Nephron (organoid): ENCODE data around the gene TNFRSF11A.

Source experiments
- H3K27ac Mint-ChIP-seq, 3 experiments: 2 replicates each; pipeline ENCODE4 v1.8.0; 2020; ENCODE audit warnings: mixed read lengths in 3 of 3, mild to moderate bottlenecking in 2 of 3, moderate library complexity in 1 of 3
- H3K27me3 Mint-ChIP-seq: 2 replicates; pipeline ENCODE4 v1.8.0; 2021; ENCODE audit warnings: low read depth, mild to moderate bottlenecking, moderate library complexity, mixed read lengths
- H3K36me3 Mint-ChIP-seq: 2 replicates; pipeline ENCODE4 v1.8.0; 2020; ENCODE audit warnings: low read depth, mixed read lengths
- H3K4me1 Mint-ChIP-seq: 2 replicates; pipeline ENCODE4 v1.8.0; 2020; ENCODE audit warnings: mixed read lengths
- H3K4me3 Mint-ChIP-seq, 3 experiments: 2 replicates each; pipeline ENCODE4 v1.8.0; 2020; ENCODE audit warnings: mild to moderate bottlenecking in 3 of 3, mixed read lengths in 3 of 3, moderate library complexity in 2 of 3
- H3K9me3 Mint-ChIP-seq: 2 replicates; pipeline ENCODE4 v1.8.0; 2020; ENCODE audit warnings: mixed read lengths
- TF ChIP-seq, protein P1 (sequence below), 3 experiments: fragments of 200-600 bp; sonication (generic); IDR thresholded peaks; one replicate each; pipeline ENCODE4 v1.5.0; 2021; ENCODE audit warnings: antibody characterized with exemption in 3 of 3; ENCODE audit not compliant: unreplicated experiment in 3 of 3

Gene TNFRSF11A

DNA sequence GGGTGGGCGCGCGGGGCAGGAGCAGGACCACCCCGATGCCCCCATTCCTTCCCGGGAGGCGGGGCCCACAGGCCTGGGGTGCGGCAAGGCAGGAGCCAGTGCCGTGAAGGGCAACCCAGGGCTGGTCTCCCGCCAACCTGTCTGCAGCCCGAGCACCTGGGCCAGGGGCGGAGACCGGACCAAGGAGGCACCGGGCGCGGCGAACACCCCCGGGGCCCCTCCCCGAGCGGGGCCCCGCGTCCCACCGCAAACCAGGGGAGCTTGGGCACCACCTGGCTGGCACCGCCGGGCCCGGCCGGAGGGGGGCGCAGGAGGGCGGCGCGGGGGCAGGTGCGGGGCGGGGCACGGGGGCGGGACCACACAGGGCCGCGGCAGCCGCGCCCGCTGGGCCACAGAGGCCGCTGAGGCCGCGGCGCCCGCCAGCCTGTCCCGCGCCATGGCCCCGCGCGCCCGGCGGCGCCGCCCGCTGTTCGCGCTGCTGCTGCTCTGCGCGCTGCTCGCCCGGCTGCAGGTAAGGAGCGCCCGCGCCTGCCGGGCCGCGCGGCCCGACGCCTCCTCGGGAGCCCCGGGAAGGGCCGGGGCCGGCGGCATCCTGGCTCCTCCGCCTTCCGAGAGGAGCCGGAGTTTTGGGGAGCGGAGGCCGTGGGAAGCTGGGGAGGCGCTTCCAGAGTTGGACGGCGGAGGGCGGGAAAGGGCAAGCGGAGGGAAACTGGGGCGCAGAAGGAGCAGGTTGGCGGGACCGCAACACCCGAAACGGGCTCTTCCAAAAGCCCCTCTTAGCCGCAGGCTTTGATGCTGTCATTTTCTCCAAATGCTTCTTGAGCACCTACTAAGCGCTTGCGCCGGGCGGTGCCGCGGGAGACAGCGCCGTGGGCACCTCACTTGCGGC is at the start of gene TNFRSF11A:
Gene TNFRSF11A (plus strand): TSS at position 394 of the 889 bp plus-strand sequence. CDS start 43 bp downstream, at position 437.
- Mint-ChIP-seq H3K4me3 (peak within 1 kb of the TSS; percentile 81 to 83 (median 81)), H3K27ac (no peak within 1 kb of the TSS), H3K4me1 (peaks cover 16% of the 10 kb centered on the region), H3K27me3 (peaks cover 86% of the 10 kb centered on the region), H3K36me3 (no peaks in the 10 kb centered on the region), H3K9me3 (peaks cover 2% of the 10 kb centered on the region)
- TF ChIP-seq, protein P1, sequence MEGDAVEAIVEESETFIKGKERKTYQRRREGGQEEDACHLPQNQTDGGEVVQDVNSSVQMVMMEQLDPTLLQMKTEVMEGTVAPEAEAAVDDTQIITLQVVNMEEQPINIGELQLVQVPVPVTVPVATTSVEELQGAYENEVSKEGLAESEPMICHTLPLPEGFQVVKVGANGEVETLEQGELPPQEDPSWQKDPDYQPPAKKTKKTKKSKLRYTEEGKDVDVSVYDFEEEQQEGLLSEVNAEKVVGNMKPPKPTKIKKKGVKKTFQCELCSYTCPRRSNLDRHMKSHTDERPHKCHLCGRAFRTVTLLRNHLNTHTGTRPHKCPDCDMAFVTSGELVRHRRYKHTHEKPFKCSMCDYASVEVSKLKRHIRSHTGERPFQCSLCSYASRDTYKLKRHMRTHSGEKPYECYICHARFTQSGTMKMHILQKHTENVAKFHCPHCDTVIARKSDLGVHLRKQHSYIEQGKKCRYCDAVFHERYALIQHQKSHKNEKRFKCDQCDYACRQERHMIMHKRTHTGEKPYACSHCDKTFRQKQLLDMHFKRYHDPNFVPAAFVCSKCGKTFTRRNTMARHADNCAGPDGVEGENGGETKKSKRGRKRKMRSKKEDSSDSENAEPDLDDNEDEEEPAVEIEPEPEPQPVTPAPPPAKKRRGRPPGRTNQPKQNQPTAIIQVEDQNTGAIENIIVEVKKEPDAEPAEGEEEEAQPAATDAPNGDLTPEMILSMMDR (IDR thresholded peaks at IDR 0.05; ENCODE audit: unreplicated experiment in 3 of 3) = peak in 2 of 3 experiments; percentile 14 to 28

DNA sequence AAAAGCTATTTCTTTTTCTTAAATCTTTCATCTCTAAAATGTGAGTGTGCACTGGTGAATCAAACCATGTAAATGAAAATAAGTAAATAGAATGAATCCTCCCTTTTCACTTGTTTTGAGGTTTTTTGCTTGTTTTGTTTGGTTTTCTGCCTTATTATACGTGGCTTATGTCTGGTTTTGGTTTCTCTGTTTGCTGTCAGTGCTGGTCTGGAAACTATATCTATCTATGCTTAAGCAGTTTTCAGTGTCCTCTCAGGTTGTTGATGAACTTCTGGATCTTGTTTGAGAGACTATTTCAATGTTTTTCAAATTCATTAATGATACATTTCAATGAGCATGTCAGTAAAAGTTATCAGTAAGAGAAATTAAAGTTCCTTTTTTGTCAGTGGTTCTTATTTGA is 48.1 kb upstream of the TNFRSF11A start:
- H3K27me3 Mint-ChIP-seq = no peaks in the 10 kb centered on the region
- TF ChIP-seq, protein P1 (IDR thresholded peaks at IDR 0.05; ENCODE audit: unreplicated experiment in 3 of 3) = no peak
- H3K4me1 Mint-ChIP-seq = peaks cover 7% of the 10 kb centered on the region
- no peak overlapping the region for H3K27ac Mint-ChIP-seq
- H3K4me3 Mint-ChIP-seq = no peak overlapping the region
- H3K36me3 Mint-ChIP-seq = peaks cover 12% of the 10 kb centered on the region
- no peaks in the 10 kb centered on the region for H3K9me3 Mint-ChIP-seq

DNA sequence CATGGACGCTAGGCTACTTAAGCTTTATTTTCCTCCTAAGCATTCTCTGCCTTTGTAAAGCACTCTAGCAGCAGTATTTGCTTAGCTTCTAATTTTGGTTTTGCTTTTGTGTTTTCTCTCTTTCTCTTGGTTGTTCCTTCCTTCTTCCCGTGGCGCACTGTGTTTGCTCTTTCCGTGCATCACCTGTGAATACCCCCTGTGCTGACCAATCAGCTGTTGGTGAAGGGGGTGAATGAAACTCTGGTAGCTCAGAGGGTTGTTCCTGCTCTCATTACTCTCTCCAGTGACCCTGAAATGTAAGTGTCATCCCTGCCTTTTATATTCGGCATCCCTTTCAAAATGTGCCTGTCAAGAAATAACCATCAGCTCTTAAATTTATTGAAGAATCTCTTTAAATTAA is 45.5 kb upstream of the TNFRSF11A start:
- H3K36me3 Mint-ChIP-seq = peaks cover 26% of the 10 kb centered on the region
- H3K9me3 Mint-ChIP-seq = no peaks in the 10 kb centered on the region
- no peaks in the 10 kb centered on the region for H3K27me3 Mint-ChIP-seq
- H3K4me1 Mint-ChIP-seq = peaks cover 16% of the 10 kb centered on the region
- no peak overlapping the region for H3K4me3 Mint-ChIP-seq
- H3K27ac Mint-ChIP-seq = no peak overlapping the region
- TF ChIP-seq, protein P1 (IDR thresholded peaks at IDR 0.05; ENCODE audit: unreplicated experiment in 3 of 3) = no peak

DNA sequence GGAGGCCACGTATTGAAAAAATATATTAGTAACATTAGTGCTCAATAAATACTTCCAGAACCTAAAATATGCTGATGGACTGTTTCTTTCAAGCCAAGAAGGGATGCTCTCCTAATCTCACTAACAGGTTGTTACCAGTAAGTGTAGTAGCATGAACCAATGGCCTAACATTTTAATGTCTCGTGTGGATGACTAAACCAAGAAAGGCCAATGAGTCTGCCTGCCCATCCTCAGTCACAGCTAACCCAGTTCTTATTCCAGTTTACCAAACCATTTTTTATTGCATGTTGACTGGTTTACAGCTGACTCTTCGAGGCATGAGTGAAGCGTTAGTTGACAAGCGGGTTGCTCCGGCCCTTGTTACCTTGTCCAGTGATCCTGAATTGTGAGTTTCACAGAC is 45.1 kb upstream of the TNFRSF11A start:
- Mint-ChIP-seq H3K36me3 (peaks cover 30% of the 10 kb centered on the region), H3K27me3 (no peaks in the 10 kb centered on the region), H3K4me3 (no peak overlapping the region), H3K27ac (no peak overlapping the region), H3K4me1 (peaks cover 16% of the 10 kb centered on the region), H3K9me3 (no peaks in the 10 kb centered on the region)
- TF ChIP-seq, protein P1 (IDR thresholded peaks at IDR 0.05; ENCODE audit: unreplicated experiment in 3 of 3) = no peak

DNA sequence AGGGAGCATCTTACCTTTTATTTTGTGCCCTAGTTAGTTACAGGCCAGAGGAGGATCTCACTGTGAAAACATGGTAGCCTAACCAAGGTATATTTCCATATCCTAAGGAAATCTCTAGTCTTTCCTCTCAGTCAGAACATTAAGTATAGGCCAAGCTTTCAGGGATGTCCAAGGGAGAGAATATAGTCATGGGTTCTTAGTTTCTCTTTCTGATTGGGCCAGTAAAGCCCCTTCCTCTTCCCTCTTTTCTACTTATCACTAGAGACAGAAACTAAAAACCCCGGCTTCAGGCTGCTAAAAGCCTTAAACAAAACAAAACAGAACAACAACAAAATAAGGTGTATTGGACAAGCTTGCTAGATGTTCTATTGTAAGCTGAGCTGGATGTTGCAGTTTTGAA is 44.3 kb upstream of the TNFRSF11A start:
- Mint-ChIP-seq H3K4me3 (no peak overlapping the region), H3K27me3 (no peaks in the 10 kb centered on the region), H3K27ac (no peak overlapping the region), H3K36me3 (peaks cover 35% of the 10 kb centered on the region), H3K4me1 (peaks cover 16% of the 10 kb centered on the region), H3K9me3 (no peaks in the 10 kb centered on the region)
- TF ChIP-seq, protein P1 (IDR thresholded peaks at IDR 0.05; ENCODE audit: unreplicated experiment in 3 of 3) = no peak

DNA sequence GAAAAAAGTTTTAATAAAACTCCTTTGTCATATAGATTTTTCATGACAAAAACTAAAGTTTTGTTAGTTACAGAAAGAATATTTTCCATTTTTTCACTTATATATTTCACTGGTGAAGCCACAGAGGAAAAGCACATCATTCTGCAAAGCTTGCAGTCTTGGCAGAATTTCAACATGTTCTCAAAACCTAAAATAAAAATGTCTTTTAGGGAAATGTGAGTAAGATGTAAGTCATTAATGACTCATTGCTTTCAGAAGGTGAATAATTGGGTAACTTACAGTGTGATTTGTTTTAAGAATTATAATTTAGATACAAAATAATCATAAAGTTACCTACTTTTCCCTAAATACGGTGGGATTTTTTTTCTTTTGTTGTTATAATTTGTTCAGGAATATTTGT is 43.4 kb upstream of the TNFRSF11A start:
- H3K4me1 Mint-ChIP-seq = peaks cover 16% of the 10 kb centered on the region
- peaks cover 32% of the 10 kb centered on the region for H3K36me3 Mint-ChIP-seq
- TF ChIP-seq, protein P1 (IDR thresholded peaks at IDR 0.05; ENCODE audit: unreplicated experiment in 3 of 3) = no peak
- no peaks in the 10 kb centered on the region for H3K9me3 Mint-ChIP-seq
- H3K4me3 Mint-ChIP-seq = no peak overlapping the region
- peak overlapping the region in 1 of 3 experiments; percentile 65 for H3K27ac Mint-ChIP-seq
- no peaks in the 10 kb centered on the region for H3K27me3 Mint-ChIP-seq
